ENCODE data around the gene NDUFAF2.

Gene NDUFAF2

GRCh38 chr5:61171479-61171878 lies 226.5 kb downstream of the NDUFAF2 start:
- no peak overlapping the region for H3K4me2 ChIP-seq (ENCODE audit: insufficient read depth, low read length, poor library complexity, severe bottlenecking)
- no peak overlapping the region for H3K4ac ChIP-seq (ENCODE audit: low read length)
- no peak overlapping the region for H3K23ac ChIP-seq (ENCODE audit: low read depth, low read length, poor library complexity)
- H3K18ac ChIP-seq (ENCODE audit: low read length): no peak overlapping the region
- H3K9ac ChIP-seq (ENCODE audit: low read depth, low read length, poor library complexity): no peak overlapping the region
- no peak overlapping the region for H2AFZ ChIP-seq (ENCODE audit: low read length)
- no peaks in the 10 kb centered on the region for H3K9me3 ChIP-seq (replicated peaks in 1 of 2; ENCODE audit: control insufficient read depth in 2 of 2, insufficient read depth in 1 of 2, low read depth in 1 of 2, low read length in 2 of 2)
- H3K79me1 ChIP-seq (ENCODE audit: low read depth, low read length): no peaks in the 10 kb centered on the region
- H4K91ac ChIP-seq (ENCODE audit: low read depth, low read length, poor library complexity): no peak overlapping the region
- H3K4me1 ChIP-seq (ENCODE audit: control insufficient read depth in 2 of 2, insufficient read depth in 1 of 2, low read depth in 1 of 2, low read length in 2 of 2): no peaks in the 10 kb centered on the region
- no peak overlapping the region for H2BK5ac ChIP-seq (ENCODE audit: low read length)
- H3K36me3 ChIP-seq (replicated peaks in 1 of 2; ENCODE audit: control insufficient read depth in 2 of 2, insufficient read depth in 2 of 2, low read length in 2 of 2): no peaks in the 10 kb centered on the region
- no peak overlapping the region for H2BK120ac ChIP-seq (ENCODE audit: low read depth, low read length)
- H3K4me3 ChIP-seq (ENCODE audit: low read length in 2 of 2): no peak overlapping the region
- H3K14ac ChIP-seq (ENCODE audit: low read length): no peak overlapping the region
- no peak overlapping the region for H2BK12ac ChIP-seq (ENCODE audit: low read length)
- H3K27me3 ChIP-seq (ENCODE audit: control insufficient read depth in 3 of 3, insufficient read depth in 3 of 3, low read depth in 1 of 3, low read length in 3 of 3): no peaks in the 10 kb centered on the region
- DNase-seq (ENCODE audit: low spot score): no peak
- no peak overlapping the region for H2BK15ac ChIP-seq (ENCODE audit: low read length)
- no peak overlapping the region for H2AK5ac ChIP-seq (ENCODE audit: low read depth, low read length)
- no peak overlapping the region for H4K8ac ChIP-seq (ENCODE audit: low read depth, low read length)
- no peak overlapping the region for H3K27ac ChIP-seq (replicated peaks; ENCODE audit: low read length)
- no CpG with 5 or more reads among the region's 1 CpG for WGBS, 2 donors (ENCODE audit: extremely low coverage in 2 of 2, insufficient read length in 2 of 2, insufficient replicate concordance in 1 of 2)

DNA sequence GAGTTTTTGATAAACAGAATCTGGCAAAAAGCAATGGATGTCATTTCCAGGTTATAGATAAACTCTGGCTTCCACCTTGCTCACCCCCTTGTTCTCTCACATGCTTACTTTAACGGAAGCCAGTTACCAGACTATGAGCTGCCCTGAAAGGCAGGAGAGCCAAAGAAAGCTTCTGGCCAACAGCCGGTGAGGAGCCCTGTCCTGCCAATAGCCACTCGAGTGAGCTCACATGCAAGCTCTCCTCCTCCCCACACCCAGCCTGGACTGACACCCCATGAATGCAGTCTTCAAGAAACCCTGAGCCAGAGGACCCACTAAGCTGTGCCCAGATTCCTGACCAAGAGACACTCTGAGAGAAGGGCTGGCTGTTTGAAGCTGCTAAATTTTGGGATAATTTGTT lies 231.6 kb downstream of the NDUFAF2 start:
- Histone ChIP-seq H2BK5ac (ENCODE audit: low read length) (no peak overlapping the region), H3K23ac (ENCODE audit: low read depth, low read length, poor library complexity) (no peak overlapping the region), H3K4me3 (ENCODE audit: low read length in 2 of 2) (no peak overlapping the region), H3K14ac (ENCODE audit: low read length) (no peak overlapping the region), H3K27ac (replicated peaks; ENCODE audit: low read length) (no peak overlapping the region), H3K9ac (ENCODE audit: low read depth, low read length, poor library complexity) (no peak overlapping the region), H3K9me3 (replicated peaks in 1 of 2; ENCODE audit: control insufficient read depth in 2 of 2, insufficient read depth in 1 of 2, low read depth in 1 of 2, low read length in 2 of 2) (no peaks in the 10 kb centered on the region), H3K4me2 (ENCODE audit: insufficient read depth, low read length, poor library complexity, severe bottlenecking) (no peak overlapping the region), H2BK15ac (ENCODE audit: low read length) (no peak overlapping the region), H2AFZ (ENCODE audit: low read length) (no peak overlapping the region), H3K4ac (ENCODE audit: low read length) (no peak overlapping the region), H4K91ac (ENCODE audit: low read depth, low read length, poor library complexity) (no peak overlapping the region), H3K79me1 (ENCODE audit: low read depth, low read length) (no peaks in the 10 kb centered on the region), H4K8ac (ENCODE audit: low read depth, low read length) (no peak overlapping the region), H3K27me3 (ENCODE audit: control insufficient read depth in 3 of 3, insufficient read depth in 3 of 3, low read depth in 1 of 3, low read length in 3 of 3) (no peaks in the 10 kb centered on the region), H3K36me3 (replicated peaks in 1 of 2; ENCODE audit: control insufficient read depth in 2 of 2, insufficient read depth in 2 of 2, low read length in 2 of 2) (no peaks in the 10 kb centered on the region), H2AK5ac (ENCODE audit: low read depth, low read length) (no peak overlapping the region), H2BK12ac (ENCODE audit: low read length) (no peak overlapping the region), H3K4me1 (ENCODE audit: control insufficient read depth in 2 of 2, insufficient read depth in 1 of 2, low read depth in 1 of 2, low read length in 2 of 2) (no peaks in the 10 kb centered on the region), H2BK120ac (ENCODE audit: low read depth, low read length) (no peak overlapping the region), H3K18ac (ENCODE audit: low read length) (no peak overlapping the region)
- DNase-seq (ENCODE audit: low spot score): no peak
- no CpG with 5 or more reads among the region's 3 CpGs for WGBS, 2 donors (ENCODE audit: extremely low coverage in 2 of 2, insufficient read length in 2 of 2, insufficient replicate concordance in 1 of 2)

DNA sequence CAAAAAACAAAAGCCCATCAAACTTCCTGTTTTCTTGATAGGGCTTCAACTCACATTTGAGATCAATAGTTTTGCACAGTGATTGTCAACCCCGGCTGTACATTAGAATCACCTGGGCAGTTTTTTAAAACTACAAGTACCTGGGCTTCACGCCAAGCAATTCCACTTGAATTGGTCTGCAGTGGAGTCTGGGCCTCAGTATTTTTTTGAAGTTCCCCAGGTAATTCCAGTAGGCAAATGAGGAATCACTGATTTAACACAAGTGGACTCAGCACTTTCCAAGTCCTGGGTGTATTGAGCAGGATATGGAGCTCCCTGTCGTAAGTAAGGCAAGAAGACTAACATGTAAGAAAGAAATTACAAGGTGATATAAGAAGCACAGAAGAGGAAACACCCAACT lies 232.1 kb downstream of the NDUFAF2 start:
- Histone ChIP-seq H4K91ac (ENCODE audit: low read depth, low read length, poor library complexity) (no peak overlapping the region), H2BK15ac (ENCODE audit: low read length) (no peak overlapping the region), H2AK5ac (ENCODE audit: low read depth, low read length) (no peak overlapping the region), H3K23ac (ENCODE audit: low read depth, low read length, poor library complexity) (no peak overlapping the region), H3K4me2 (ENCODE audit: insufficient read depth, low read length, poor library complexity, severe bottlenecking) (no peak overlapping the region), H2BK120ac (ENCODE audit: low read depth, low read length) (no peak overlapping the region), H3K4me1 (ENCODE audit: control insufficient read depth in 2 of 2, insufficient read depth in 1 of 2, low read depth in 1 of 2, low read length in 2 of 2) (no peaks in the 10 kb centered on the region), H2BK12ac (ENCODE audit: low read length) (no peak overlapping the region), H3K9ac (ENCODE audit: low read depth, low read length, poor library complexity) (no peak overlapping the region), H3K9me3 (replicated peaks in 1 of 2; ENCODE audit: control insufficient read depth in 2 of 2, insufficient read depth in 1 of 2, low read depth in 1 of 2, low read length in 2 of 2) (no peaks in the 10 kb centered on the region), H4K8ac (ENCODE audit: low read depth, low read length) (no peak overlapping the region), H3K27me3 (ENCODE audit: control insufficient read depth in 3 of 3, insufficient read depth in 3 of 3, low read depth in 1 of 3, low read length in 3 of 3) (no peaks in the 10 kb centered on the region), H3K27ac (replicated peaks; ENCODE audit: low read length) (no peak overlapping the region), H3K4me3 (ENCODE audit: low read length in 2 of 2) (no peak overlapping the region), H3K4ac (ENCODE audit: low read length) (no peak overlapping the region), H3K79me1 (ENCODE audit: low read depth, low read length) (no peaks in the 10 kb centered on the region), H2AFZ (ENCODE audit: low read length) (no peak overlapping the region), H3K14ac (ENCODE audit: low read length) (no peak overlapping the region), H2BK5ac (ENCODE audit: low read length) (no peak overlapping the region), H3K36me3 (replicated peaks in 1 of 2; ENCODE audit: control insufficient read depth in 2 of 2, insufficient read depth in 2 of 2, low read length in 2 of 2) (no peaks in the 10 kb centered on the region), H3K18ac (ENCODE audit: low read length) (no peak overlapping the region)
- DNase-seq (ENCODE audit: low spot score): no peak
- no CpG with 5 or more reads among the region's 3 CpGs for WGBS, 2 donors (ENCODE audit: extremely low coverage in 2 of 2, insufficient read length in 2 of 2, insufficient replicate concordance in 1 of 2)

DNA sequence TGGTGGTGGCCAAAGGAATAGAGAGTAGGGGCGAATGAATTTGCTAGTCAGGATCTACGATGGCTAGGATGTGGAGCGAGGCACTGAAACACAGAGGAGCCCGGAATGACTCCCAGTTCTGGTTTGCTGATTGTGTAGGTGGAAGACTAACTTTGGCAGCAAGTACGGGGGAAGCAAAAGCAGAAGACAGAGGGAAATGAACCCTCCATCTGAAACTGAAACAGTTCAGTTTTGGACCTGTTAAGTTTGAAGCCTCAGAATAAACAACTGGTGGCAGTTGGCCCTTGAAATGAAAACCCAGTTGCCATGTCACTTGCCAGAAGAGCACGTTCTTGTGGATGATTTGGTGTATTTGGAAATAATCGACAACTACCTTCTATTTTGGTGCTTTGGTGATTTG lies 232.7 kb downstream of the NDUFAF2 start:
- Histone ChIP-seq H2AK5ac (ENCODE audit: low read depth, low read length) (no peak overlapping the region), H2BK15ac (ENCODE audit: low read length) (no peak overlapping the region), H3K27ac (replicated peaks; ENCODE audit: low read length) (no peak overlapping the region), H2AFZ (ENCODE audit: low read length) (no peak overlapping the region), H3K14ac (ENCODE audit: low read length) (no peak overlapping the region), H3K4me1 (ENCODE audit: control insufficient read depth in 2 of 2, insufficient read depth in 1 of 2, low read depth in 1 of 2, low read length in 2 of 2) (no peaks in the 10 kb centered on the region), H3K9me3 (replicated peaks in 1 of 2; ENCODE audit: control insufficient read depth in 2 of 2, insufficient read depth in 1 of 2, low read depth in 1 of 2, low read length in 2 of 2) (no peaks in the 10 kb centered on the region), H3K79me1 (ENCODE audit: low read depth, low read length) (no peaks in the 10 kb centered on the region), H3K36me3 (replicated peaks in 1 of 2; ENCODE audit: control insufficient read depth in 2 of 2, insufficient read depth in 2 of 2, low read length in 2 of 2) (no peaks in the 10 kb centered on the region), H4K91ac (ENCODE audit: low read depth, low read length, poor library complexity) (no peak overlapping the region), H3K27me3 (ENCODE audit: control insufficient read depth in 3 of 3, insufficient read depth in 3 of 3, low read depth in 1 of 3, low read length in 3 of 3) (no peaks in the 10 kb centered on the region), H3K23ac (ENCODE audit: low read depth, low read length, poor library complexity) (no peak overlapping the region), H3K4me2 (ENCODE audit: insufficient read depth, low read length, poor library complexity, severe bottlenecking) (no peak overlapping the region), H3K18ac (ENCODE audit: low read length) (no peak overlapping the region), H2BK12ac (ENCODE audit: low read length) (no peak overlapping the region), H3K4ac (ENCODE audit: low read length) (no peak overlapping the region), H4K8ac (ENCODE audit: low read depth, low read length) (no peak overlapping the region), H3K9ac (ENCODE audit: low read depth, low read length, poor library complexity) (no peak overlapping the region), H3K4me3 (ENCODE audit: low read length in 2 of 2) (no peak overlapping the region), H2BK5ac (ENCODE audit: low read length) (no peak overlapping the region), H2BK120ac (ENCODE audit: low read depth, low read length) (no peak overlapping the region)
- no peak for DNase-seq (ENCODE audit: low spot score)
- no CpG with 5 or more reads among the region's 7 CpGs for WGBS, 2 donors (ENCODE audit: extremely low coverage in 2 of 2, insufficient read length in 2 of 2, insufficient replicate concordance in 1 of 2)
